Chondrocyte (in vitro differentiated cells): Measurements from ENCODE around the gene LTBP1. TPM values are rescaled to one million over a fixed set of nuclear protein-coding genes. Genes with fewer than 3 reads are reported as not detected.

ENCODE experiments used
- DNase-seq: peaks from one replicate; pipeline ENCODE4 v3.0.0; 2021; ENCODE audit warnings: mixed read lengths, low spot score
- H3K27ac Mint-ChIP-seq: one replicate; pipeline ENCODE4 v1.8.0; 2021; ENCODE audit warnings: mild to moderate bottlenecking, moderate library complexity, mixed read lengths; ENCODE audit not compliant: unreplicated experiment
- H3K27me3 Mint-ChIP-seq: 2 replicates; pipeline ENCODE4 v1.8.0; 2021; ENCODE audit warnings: low read depth, mixed read lengths
- H3K36me3 Mint-ChIP-seq: 2 replicates; pipeline ENCODE4 v1.8.0; 2021; ENCODE audit warnings: low read depth, mixed read lengths
- H3K4me1 Mint-ChIP-seq: 2 replicates; pipeline ENCODE4 v1.8.0; 2021; ENCODE audit warnings: low read depth, mild to moderate bottlenecking, mixed read lengths
- H3K4me3 Mint-ChIP-seq: one replicate; pipeline ENCODE4 v1.8.0; 2021; ENCODE audit warnings: mild to moderate bottlenecking, moderate library complexity, mixed read lengths; ENCODE audit not compliant: unreplicated experiment
- H3K9me3 Mint-ChIP-seq: 2 replicates; pipeline ENCODE4 v1.8.0; 2021; ENCODE audit warnings: low read depth, mixed read lengths
- total RNA-seq: library from RNA; stranded (reverse); gene quantifications from 3 replicates; pipeline ENCODE4 v1.2.1, GENCODE V29; 2021
- TF ChIP-seq, protein P1 (sequence below): fragments of 200-600 bp; sonication (generic); IDR thresholded peaks from 2 replicates; pipeline ENCODE4 v1.5.0; 2021; ENCODE audit warnings: antibody characterized with exemption, mild to moderate bottlenecking, moderate library complexity

LTBP1 gene
- total RNA-seq, 1 donor from 2014 or later = 398 TPM

GRCh38 chr2:32948266-32948665 lies 1.5 kb downstream of the LTBP1 start:
- no peak for DNase-seq
- H3K4me1 Mint-ChIP-seq = peaks cover 20% of the 10 kb centered on the region
- no peaks in the 10 kb centered on the region for H3K27me3 Mint-ChIP-seq
- peak overlapping the region; percentile 84 for H3K4me3 Mint-ChIP-seq
- peaks cover 1% of the 10 kb centered on the region for H3K36me3 Mint-ChIP-seq
- no peaks in the 10 kb centered on the region for H3K9me3 Mint-ChIP-seq
- TF ChIP-seq, protein P1, sequence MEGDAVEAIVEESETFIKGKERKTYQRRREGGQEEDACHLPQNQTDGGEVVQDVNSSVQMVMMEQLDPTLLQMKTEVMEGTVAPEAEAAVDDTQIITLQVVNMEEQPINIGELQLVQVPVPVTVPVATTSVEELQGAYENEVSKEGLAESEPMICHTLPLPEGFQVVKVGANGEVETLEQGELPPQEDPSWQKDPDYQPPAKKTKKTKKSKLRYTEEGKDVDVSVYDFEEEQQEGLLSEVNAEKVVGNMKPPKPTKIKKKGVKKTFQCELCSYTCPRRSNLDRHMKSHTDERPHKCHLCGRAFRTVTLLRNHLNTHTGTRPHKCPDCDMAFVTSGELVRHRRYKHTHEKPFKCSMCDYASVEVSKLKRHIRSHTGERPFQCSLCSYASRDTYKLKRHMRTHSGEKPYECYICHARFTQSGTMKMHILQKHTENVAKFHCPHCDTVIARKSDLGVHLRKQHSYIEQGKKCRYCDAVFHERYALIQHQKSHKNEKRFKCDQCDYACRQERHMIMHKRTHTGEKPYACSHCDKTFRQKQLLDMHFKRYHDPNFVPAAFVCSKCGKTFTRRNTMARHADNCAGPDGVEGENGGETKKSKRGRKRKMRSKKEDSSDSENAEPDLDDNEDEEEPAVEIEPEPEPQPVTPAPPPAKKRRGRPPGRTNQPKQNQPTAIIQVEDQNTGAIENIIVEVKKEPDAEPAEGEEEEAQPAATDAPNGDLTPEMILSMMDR = no peak
- peak overlapping the region; percentile 52 for H3K27ac Mint-ChIP-seq

DNA sequence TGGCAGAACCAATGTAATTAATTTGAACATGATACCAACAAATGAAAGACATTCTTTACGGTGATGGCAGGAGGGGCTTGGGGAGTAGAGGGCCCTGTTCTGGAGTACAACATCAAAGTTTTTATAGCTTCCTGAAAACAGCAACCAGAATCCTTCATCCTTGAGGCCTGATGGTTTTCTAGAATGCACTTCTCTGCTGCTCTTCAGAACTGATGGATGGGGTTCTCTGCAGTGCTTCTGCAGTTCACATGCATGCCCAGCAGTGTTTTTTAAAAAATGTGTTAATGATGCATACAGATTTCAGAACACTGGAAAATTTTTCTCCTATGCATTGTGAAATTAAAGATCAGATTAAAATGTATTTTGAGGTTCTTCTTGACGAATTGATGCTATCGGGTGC lies 2.5 kb downstream of the LTBP1 start:
- no peak for DNase-seq
- Mint-ChIP-seq H3K9me3 (no peaks in the 10 kb centered on the region), H3K27ac (no peak overlapping the region), H3K27me3 (no peaks in the 10 kb centered on the region), H3K4me3 (no peak overlapping the region), H3K36me3 (peaks cover 2% of the 10 kb centered on the region), H3K4me1 (peaks cover 20% of the 10 kb centered on the region)
- TF ChIP-seq, protein P1 = no peak

DNA sequence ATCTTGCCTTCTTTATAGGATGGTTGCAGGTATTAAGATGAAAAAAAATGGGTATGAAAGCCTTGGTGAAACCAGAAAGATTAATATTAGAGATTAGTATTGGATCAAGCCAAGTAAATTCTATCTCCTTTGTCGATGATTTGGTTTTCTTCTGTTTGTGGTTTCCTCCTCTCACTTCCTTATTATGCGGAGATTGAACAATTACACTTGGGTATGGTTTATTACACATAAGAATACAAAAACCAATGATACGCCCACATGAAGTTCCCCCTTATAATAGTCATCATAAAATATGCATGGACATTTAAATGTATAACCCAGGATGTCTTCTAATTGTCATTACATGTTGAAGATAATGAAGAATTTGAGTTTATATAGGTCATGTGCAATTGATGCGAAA lies 4.9 kb downstream of the LTBP1 start:
- TF ChIP-seq, protein P1 = no peak
- no peak overlapping the region for H3K4me3 Mint-ChIP-seq
- peaks cover 20% of the 10 kb centered on the region for H3K4me1 Mint-ChIP-seq
- no peak for DNase-seq
- no peaks in the 10 kb centered on the region for H3K9me3 Mint-ChIP-seq
- peaks cover 8% of the 10 kb centered on the region for H3K36me3 Mint-ChIP-seq
- H3K27me3 Mint-ChIP-seq = no peaks in the 10 kb centered on the region
- no peak overlapping the region for H3K27ac Mint-ChIP-seq

- TF ChIP-seq, protein P1 = no peak
- H3K4me3 Mint-ChIP-seq = no peak overlapping the region
- H3K4me1 Mint-ChIP-seq = peaks cover 19% of the 10 kb centered on the region
- H3K36me3 Mint-ChIP-seq = peaks cover 18% of the 10 kb centered on the region
- DNase-seq = no peak
- no peak overlapping the region for H3K27ac Mint-ChIP-seq
- H3K27me3 Mint-ChIP-seq = no peaks in the 10 kb centered on the region
- no peaks in the 10 kb centered on the region for H3K9me3 Mint-ChIP-seq
Measured at GRCh38 chr2:32952761-32953476, 6.2 kb downstream of the LTBP1 start.

GRCh38 chr2:32954206-32954605 lies 7.5 kb downstream of the LTBP1 start:
- Mint-ChIP-seq H3K27me3 (no peaks in the 10 kb centered on the region), H3K9me3 (no peaks in the 10 kb centered on the region)
- TF ChIP-seq, protein P1 = no peak

More at GRCh38 chr2:32954206-32954605, 7.5 kb downstream of the LTBP1 start:
- Mint-ChIP-seq H3K36me3 (peaks cover 18% of the 10 kb centered on the region), H3K4me1 (peaks cover 12% of the 10 kb centered on the region), H3K4me3 (no peak overlapping the region), H3K27ac (no peak overlapping the region)
- DNase-seq = no peak
